ENCODE results near the gene LANCL3.
A peak's percentile ranks its signal among the peaks of the same experiment; 100 is the strongest.

The LANCL3 gene

DNA sequence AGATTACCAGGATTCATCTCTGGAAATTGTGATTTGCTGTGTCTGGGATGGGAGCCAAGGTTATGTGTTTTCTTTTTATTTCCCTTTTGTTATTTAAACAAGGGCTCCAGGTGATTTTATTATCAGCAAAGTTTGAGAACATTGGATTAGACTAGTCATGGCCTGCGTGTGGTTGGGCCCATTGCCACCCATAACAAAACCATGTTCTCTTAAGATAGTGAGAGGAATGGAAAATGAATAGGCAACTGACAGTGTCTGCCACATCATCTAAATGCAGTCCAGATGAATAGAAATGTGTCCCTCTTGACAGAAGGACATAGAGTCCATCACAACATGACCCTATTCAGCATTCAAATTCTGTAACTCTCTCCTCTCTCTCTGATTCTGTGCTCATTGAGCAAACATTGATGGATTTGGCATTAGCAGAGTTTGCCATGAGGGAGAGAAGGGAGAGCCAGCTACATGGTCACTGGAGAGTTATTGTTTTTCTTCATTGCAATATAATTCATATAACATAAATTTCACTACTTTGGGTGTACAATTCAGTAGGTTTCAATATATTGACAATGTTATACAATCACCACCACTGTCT, 125.8 kb downstream of the LANCL3 start:
- peak; percentile 8 for DNase-seq (ENCODE audit: low read depth)
- TF ChIP-seq CTCF (conservative IDR thresholded peaks at IDR 0.05; ENCODE audit: low read depth, low read length) = no peak
- H3K4me3 ChIP-seq (ENCODE audit: low read depth, low read length) = no peak overlapping the region

DNA sequence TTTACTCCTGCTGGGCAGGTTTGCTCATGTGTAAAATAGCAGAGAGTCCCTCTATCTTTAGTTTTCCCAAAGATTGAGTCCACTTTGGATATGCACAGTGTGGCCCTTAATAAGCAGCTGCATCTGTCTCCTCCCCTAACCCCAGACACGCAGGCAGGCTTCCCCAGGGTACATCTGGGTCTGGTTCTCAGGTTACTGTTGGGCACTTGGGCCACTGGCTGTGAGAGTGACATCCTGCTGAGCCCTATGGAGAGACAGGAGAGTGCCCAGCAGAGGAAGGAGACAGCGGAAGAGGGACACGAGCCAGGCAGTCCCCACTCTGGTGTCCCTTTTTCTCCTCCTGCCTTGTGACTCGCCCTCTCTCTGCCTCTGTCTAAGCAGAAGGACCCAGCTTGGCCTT, 130.1 kb downstream of the LANCL3 start:
- no peak overlapping the region for H3K4me3 ChIP-seq (ENCODE audit: low read depth, low read length)
- DNase-seq (ENCODE audit: low read depth) = no peak
- TF ChIP-seq CTCF (conservative IDR thresholded peaks at IDR 0.05; ENCODE audit: low read depth, low read length) = no peak

DNA sequence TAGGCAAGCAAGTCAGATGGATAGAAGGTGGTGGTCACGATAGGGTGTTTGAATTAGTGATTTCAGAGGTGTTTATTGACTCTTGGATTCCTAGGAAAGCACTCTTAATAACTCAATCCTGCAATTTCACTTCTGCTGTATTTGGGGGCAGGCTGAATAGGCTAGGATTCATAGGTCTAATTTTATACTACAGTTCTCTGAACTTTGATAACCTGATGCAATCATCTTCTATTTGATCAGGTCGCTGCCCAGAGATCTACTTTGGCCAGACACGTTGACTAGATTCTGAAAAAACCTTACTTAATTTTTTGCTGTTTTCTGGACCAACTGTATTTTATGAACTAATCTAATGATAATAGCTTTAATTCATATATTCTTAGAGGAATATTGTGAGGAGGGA, 140.5 kb downstream of the LANCL3 start:
- DNase-seq (ENCODE audit: low read depth) = no peak
- no peak for TF ChIP-seq CTCF (conservative IDR thresholded peaks at IDR 0.05; ENCODE audit: low read depth, low read length)
- H3K4me3 ChIP-seq (ENCODE audit: low read depth, low read length) = no peak overlapping the region

- no peak for TF ChIP-seq CTCF (conservative IDR thresholded peaks at IDR 0.05; ENCODE audit: low read depth, low read length)
- peak; percentile 50 for DNase-seq (ENCODE audit: low read depth)
- no peak overlapping the region for H3K4me3 ChIP-seq (ENCODE audit: low read depth, low read length)
Observed at GRCh38 chrX:37712458-37712857, 141.0 kb downstream of the LANCL3 start.

GRCh38 chrX:37714479-37714878, 143.0 kb downstream of the LANCL3 start:
- no peak overlapping the region for H3K4me3 ChIP-seq (ENCODE audit: low read depth, low read length)
- TF ChIP-seq CTCF (conservative IDR thresholded peaks at IDR 0.05; ENCODE audit: low read depth, low read length) = no peak
- no peak for DNase-seq (ENCODE audit: low read depth)

DNA sequence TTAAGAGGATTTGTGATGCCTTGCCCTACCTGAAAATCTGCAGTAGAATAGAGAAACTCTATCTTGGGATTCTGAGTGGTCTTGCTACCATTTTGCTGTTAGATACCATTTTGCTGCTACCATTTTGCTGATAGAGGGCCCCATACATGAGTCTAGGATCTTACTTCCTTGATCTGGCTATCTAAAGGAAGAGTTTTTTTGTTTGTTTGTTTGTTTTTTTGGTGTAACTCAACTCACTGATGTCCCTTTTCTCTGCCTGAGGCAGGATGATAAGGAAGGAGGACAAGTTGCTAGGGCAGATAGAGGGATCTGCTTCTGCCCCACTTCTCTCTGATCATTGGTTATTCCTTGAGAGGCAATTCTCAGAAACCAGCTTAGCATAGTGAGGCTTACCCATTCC, 145.1 kb downstream of the LANCL3 start:
- H3K4me3 ChIP-seq (ENCODE audit: low read depth, low read length) = no peak overlapping the region
- no peak for TF ChIP-seq CTCF (conservative IDR thresholded peaks at IDR 0.05; ENCODE audit: low read depth, low read length)
- DNase-seq (ENCODE audit: low read depth) = no peak

DNA sequence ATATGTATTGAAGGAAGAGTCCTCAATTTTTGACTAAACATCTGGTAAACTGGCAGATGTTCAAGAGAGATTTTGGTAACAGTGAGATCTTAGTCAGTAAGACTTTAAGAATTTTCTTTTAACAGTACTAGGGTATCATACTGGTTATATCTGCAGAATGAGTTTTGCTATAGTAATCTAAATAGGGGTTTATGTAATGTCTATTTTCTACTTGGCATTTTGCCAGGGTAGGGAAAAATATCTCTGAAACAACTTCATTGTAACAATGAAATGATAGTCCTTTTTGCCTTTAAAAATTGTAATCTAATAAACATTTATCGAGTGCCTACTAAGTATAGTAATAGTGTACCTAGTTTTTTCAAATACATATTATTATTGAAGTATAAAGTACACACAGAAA, 146.2 kb downstream of the LANCL3 start:
- no peak for DNase-seq (ENCODE audit: low read depth)
- TF ChIP-seq CTCF (conservative IDR thresholded peaks at IDR 0.05; ENCODE audit: low read depth, low read length) = no peak
- H3K4me3 ChIP-seq (ENCODE audit: low read depth, low read length) = no peak overlapping the region

Data from choroid plexus epithelial cell (primary cell).